Kidney (tissue), 14 donors: ENCODE measurements around the gene SLC30A4. TPM values are rescaled to one million over a fixed set of nuclear protein-coding genes. Genes with fewer than 3 reads are reported as not detected.
A peak's percentile ranks its signal among the peaks of the same experiment; 100 is the strongest.

Source experiments
- DNase-seq, 5 donors: peaks; one replicate each; pipeline ENCODE4 v3.0.0-alpha.2; 2013 to 2020
- FAIRE-seq: peaks from 2 replicates; lab custom pipeline; 2012; peaks lifted over from hg19 to GRCh38; lab: Jason Lieb, UNC
- H3K27ac ChIP-seq, 2 donors: one replicate each; pipeline ENCODE4 v1.7.0; 2013; ENCODE audit warnings: low read depth in 2 of 2, low read length in 2 of 2, inconsistent platforms in 1 of 2
- H3K27me3 ChIP-seq: one replicate; pipeline ENCODE4 v1.7.1; 2013; ENCODE audit warnings: low read length, inconsistent platforms; ENCODE audit not compliant: control insufficient read depth, insufficient read depth
- H3K36me3 ChIP-seq, 3 donors: one replicate each; pipeline versions ENCODE4 v1.7.0 to v1.7.1; 2013; ENCODE audit warnings: low read length in 3 of 3, control low read depth in 1 of 3, inconsistent platforms in 1 of 3; ENCODE audit not compliant: insufficient read depth in 3 of 3, control insufficient read depth in 2 of 3
- H3K4me1 ChIP-seq, 3 donors: one replicate each; pipeline versions ENCODE4 v1.7.0 to v1.7.1; 2013; ENCODE audit warnings: low read length in 3 of 3, inconsistent platforms in 1 of 3, low read depth in 1 of 3; ENCODE audit not compliant: control insufficient read depth in 2 of 3, insufficient read depth in 2 of 3
- H3K4me3 ChIP-seq, 3 donors: one replicate each; pipeline versions ENCODE4 v1.7.0 to v1.8.1; 2013; ENCODE audit warnings: low read length in 3 of 3, control low read depth in 1 of 3, inconsistent platforms in 1 of 3
- H3K9ac ChIP-seq, 3 donors: one replicate each; pipeline versions ENCODE4 v1.7.0 to v1.7.1; 2013; ENCODE audit warnings: low read length in 3 of 3, control low read depth in 1 of 3, inconsistent platforms in 1 of 3
- H3K9me3 ChIP-seq, 3 donors: one replicate each; pipeline versions ENCODE4 v1.7.0 to v1.7.1; 2013; ENCODE audit warnings: low read length in 3 of 3, control low read depth in 1 of 3, inconsistent platforms in 1 of 3; ENCODE audit not compliant: control insufficient read depth in 2 of 3, insufficient read depth in 1 of 3
- intact Hi-C: fragments of 100-400 bp; cut with DNase I; formaldehyde crosslinking; loops from one replicate; pipeline ENCODE4 v1.11.1; 2022
- polyA plus RNA-seq: library from polyadenylated mRNA; stranded (reverse); fragments of 350-450 nt; fragmentation: Illumina TruSeq; extraction: RNeasy Lipid Tissue Mini Kit (QIAGEN cat#74804); gene quantifications from one replicate; pipeline ENCODE4 v1.2.3, GENCODE V29; 2014; ENCODE audit warnings: low read depth, low replicate concordance; ENCODE audit not compliant: insufficient read depth
- total RNA-seq: library from RNA; stranded (reverse); fragmentation: NEBNext Ultra II Directional; extraction: Animal tissue kit (Norgen Biotek cat#: 25700); gene quantifications from one replicate; pipeline ENCODE4 v1.2.1, GENCODE V29; 2021
- TF ChIP-seq, protein P1 (sequence below): IDR thresholded peaks from 3 replicates; pipeline ENCODE4 v1.5.1; 2012; ENCODE audit warnings: mild to moderate bottlenecking, moderate library complexity, borderline replicate concordance; ENCODE audit not compliant: insufficient read depth; ENCODE audit errors: extremely low read depth
- donor health status: control.
- donor health status: control.
- donor health status: control.
- donor health status: control.
- donor health status: control.
- donor health status: DM: yes; HTN: yes; CAD: no.
- donor health status: Normal renal cell carcinoma (clear cell type).

The SLC30A4 gene
- total and polyA plus RNA-seq, 2 donors from 2014 or later, result 3.1 to 7.4 TPM

DNA sequence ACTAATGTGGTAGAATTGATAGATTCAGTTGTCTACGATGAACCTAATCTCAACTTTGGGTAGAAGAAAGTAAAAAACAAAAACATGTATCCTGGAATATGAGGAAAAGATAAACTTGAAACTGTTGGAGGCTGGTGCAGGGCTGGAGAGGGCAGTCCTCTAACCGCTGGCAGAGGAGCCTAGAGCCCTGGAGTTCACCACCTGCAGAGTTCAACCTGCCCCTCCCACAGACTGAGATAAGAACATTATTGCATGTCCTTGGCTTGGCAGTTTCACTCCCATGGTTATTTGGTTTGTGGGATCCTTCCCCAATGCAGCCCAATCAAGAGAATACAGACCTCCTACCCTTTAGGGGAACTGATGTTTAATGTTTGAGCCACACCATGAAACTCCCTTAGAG lies 91.0 kb downstream of the SLC30A4 start:
- Histone ChIP-seq H3K27me3 (no peaks in the 10 kb centered on the region), H3K9ac (no peak overlapping the region), H3K9me3 (no peaks in the 10 kb centered on the region), H3K4me1 (no peaks in the 10 kb centered on the region), H3K4me3 (no peak overlapping the region), H3K36me3 (no peaks in the 10 kb centered on the region), H3K27ac (no peak overlapping the region)
- FAIRE-seq (no peak), DNase-seq (no peak)
- intact Hi-C loops, result no loop called here
- TF ChIP-seq, protein P1, sequence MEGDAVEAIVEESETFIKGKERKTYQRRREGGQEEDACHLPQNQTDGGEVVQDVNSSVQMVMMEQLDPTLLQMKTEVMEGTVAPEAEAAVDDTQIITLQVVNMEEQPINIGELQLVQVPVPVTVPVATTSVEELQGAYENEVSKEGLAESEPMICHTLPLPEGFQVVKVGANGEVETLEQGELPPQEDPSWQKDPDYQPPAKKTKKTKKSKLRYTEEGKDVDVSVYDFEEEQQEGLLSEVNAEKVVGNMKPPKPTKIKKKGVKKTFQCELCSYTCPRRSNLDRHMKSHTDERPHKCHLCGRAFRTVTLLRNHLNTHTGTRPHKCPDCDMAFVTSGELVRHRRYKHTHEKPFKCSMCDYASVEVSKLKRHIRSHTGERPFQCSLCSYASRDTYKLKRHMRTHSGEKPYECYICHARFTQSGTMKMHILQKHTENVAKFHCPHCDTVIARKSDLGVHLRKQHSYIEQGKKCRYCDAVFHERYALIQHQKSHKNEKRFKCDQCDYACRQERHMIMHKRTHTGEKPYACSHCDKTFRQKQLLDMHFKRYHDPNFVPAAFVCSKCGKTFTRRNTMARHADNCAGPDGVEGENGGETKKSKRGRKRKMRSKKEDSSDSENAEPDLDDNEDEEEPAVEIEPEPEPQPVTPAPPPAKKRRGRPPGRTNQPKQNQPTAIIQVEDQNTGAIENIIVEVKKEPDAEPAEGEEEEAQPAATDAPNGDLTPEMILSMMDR, result no peak

DNA sequence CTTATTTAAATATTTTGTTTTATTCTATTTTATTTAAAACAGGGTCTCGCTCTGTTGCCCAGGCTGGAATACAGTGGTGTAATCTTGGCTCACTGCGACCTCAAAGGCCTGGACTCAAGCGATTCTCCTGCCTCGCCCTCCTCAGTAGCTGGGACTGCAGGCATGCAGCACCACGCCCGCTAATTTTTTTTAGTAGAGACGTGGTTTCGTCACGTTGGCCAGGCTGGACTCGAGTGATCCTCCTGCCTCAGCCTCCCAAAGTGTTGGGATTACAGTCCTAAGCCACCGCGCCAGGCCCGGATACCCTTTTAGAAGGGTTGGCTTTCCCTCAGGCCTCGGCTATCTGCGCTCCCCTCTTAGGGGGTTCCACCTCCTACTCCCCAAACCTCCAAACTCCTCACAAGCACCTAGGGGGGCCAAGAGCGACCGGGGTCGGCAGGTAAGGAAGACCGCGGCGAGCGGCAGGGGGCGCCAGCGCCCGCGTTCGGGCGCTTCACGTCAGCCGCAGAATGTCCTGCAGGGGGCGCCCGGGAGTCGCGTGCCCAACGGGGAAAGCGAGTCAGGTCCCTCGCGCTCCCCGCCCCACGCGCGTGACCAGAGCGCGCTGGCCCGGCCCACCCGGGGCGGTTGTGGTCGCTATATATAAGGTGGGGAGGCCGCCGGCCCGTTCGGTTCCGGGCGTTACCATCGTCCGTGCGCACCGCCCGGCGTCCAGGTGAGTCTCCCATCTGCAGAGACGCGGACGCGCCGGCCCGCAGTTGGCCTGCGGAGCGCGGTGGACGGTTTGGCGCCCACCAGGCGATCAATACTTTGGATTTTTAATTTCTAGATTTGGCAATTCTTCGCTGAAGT lies 92.4 kb downstream of the SLC30A4 start:
- no peak overlapping the region for H3K27ac ChIP-seq
- no peaks in the 10 kb centered on the region for H3K36me3 ChIP-seq
- peak overlapping the region in 2 of 3 donors; percentile 32 to 66 for H3K4me3 ChIP-seq
- H3K27me3 ChIP-seq, result no peaks in the 10 kb centered on the region
- peak overlapping the region in 1 of 3 donors; percentile 40 for H3K9ac ChIP-seq
- DNase-seq (peak; percentile 62 to 87 (median 77)), FAIRE-seq (no peak)
- TF ChIP-seq, protein P1, result peak; percentile 97
- no peaks in the 10 kb centered on the region for H3K9me3 ChIP-seq
- no peaks in the 10 kb centered on the region for H3K4me1 ChIP-seq
- intact Hi-C loops, result no loop called here

Other genes starting within 250 kb of the SLC30A4 start
- gene GATM, start 144.2 kb downstream of the SLC30A4 start, total RNA-seq, result 79.5 TPM
- 421 TPM for gene GATM, start 144.2 kb downstream of the SLC30A4 start, polyA plus RNA-seq
- 35.0 TPM for gene BLOC1S6, start 64.6 kb upstream of the SLC30A4 start, total RNA-seq
- gene BLOC1S6, start 64.6 kb upstream of the SLC30A4 start, polyA plus RNA-seq, result 14.8 TPM
- 67.5 TPM for gene SQOR, start 112.3 kb upstream of the SLC30A4 start, total RNA-seq
- 43.4 TPM for gene SQOR, start 112.3 kb upstream of the SLC30A4 start, polyA plus RNA-seq